ENCODE results near the gene CLNK.

The CLNK gene

DNA sequence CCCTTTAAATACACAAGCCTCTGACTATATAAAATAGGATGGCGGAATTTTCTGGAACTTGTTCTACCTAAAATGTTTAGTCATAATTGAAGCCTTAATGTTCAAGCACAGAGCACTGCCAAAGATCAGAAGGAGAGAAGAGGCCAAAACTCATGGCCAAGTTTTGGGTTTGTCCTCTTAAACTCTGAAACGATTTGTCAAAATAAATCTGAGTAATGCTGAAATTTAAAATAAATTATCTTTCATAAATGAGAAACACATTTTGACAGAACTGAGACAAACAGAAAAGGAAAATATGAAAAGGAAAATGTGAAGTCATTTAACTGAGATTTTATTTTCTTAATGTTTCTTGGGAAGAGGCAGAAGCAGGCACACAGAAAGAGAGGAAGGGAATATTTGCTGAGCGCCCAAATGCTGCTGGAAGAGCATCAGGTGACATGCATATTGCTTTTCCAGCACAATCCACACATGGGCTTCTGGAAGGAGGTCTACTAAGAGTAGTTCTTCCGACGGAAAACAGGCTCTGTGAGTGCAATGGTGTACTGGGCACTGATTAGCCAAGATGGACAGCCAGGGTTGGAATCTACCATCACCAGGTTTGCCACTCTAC, 179.9 kb downstream of the CLNK start:
- no peaks in the 10 kb centered on the region for H3K36me3 ChIP-seq (ENCODE audit: control insufficient read depth, insufficient read depth, low read length)
- 83% methylated on average over 4 to 5 of the region's 5 CpGs for WGBS, 2 experiments
- H3K4me1 ChIP-seq (ENCODE audit: control insufficient read depth, insufficient read depth, low read length), result peaks cover 9% of the 10 kb centered on the region
- H3K27ac ChIP-seq (ENCODE audit: insufficient read depth, low read depth, low read length, poor library complexity, severe bottlenecking), result no peak overlapping the region
- H3K27me3 ChIP-seq (ENCODE audit: control insufficient read depth, insufficient read depth, low read length, poor library complexity, severe bottlenecking), result no peaks in the 10 kb centered on the region
- no peak overlapping the region for H3K4me3 ChIP-seq (ENCODE audit: insufficient read depth, low read depth, low read length)
- no peaks in the 10 kb centered on the region for H3K9me3 ChIP-seq (ENCODE audit: control insufficient read depth, low read length)

DNA sequence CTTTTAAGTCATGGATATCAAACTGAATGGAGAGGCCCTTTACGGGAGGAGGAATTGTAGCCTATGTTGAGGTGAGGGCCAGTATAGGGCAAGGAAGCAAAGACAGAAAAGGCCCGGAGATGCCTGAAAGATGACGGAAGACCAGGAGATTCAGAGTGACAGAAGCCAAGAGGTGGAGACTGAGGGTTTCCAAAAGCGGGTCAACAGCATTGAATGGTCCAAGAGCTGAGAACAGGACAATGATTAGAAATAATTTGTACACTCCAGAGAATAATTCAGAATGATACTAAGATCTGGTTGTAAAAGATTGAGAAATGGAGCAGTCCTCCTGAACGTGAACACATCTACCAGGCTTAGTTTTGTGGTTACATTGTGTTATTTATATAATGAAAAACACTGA, 181.9 kb downstream of the CLNK start:
- Histone ChIP-seq H3K36me3 (ENCODE audit: control insufficient read depth, insufficient read depth, low read length) (no peaks in the 10 kb centered on the region), H3K4me3 (ENCODE audit: insufficient read depth, low read depth, low read length) (no peak overlapping the region), H3K27me3 (ENCODE audit: control insufficient read depth, insufficient read depth, low read length, poor library complexity, severe bottlenecking) (no peaks in the 10 kb centered on the region), H3K27ac (ENCODE audit: insufficient read depth, low read depth, low read length, poor library complexity, severe bottlenecking) (no peak overlapping the region), H3K9me3 (ENCODE audit: control insufficient read depth, low read length) (no peaks in the 10 kb centered on the region), H3K4me1 (ENCODE audit: control insufficient read depth, insufficient read depth, low read length) (peaks cover 9% of the 10 kb centered on the region)
- WGBS, 2 experiments, result 96 to 97% methylated on average over 5 of the region's 5 CpGs

DNA sequence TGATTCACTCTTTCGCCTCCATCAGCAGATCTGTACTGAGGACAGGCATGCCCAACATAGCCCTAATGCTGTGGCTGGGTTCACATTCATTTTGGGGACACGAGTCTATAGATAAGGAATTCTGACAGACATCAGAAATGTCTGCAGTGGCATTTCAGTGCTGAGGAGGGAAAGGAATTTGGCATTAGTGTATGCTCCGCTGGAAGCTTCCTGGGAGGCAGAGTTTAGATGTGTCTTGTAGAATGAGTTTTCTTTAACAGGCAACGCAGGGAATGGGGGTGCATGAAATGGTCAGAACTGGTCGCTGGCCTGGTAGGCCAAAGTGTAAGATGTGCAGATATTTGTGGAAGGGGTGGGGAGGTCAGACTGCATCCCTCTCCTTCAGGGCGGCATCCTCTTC, 183.8 kb downstream of the CLNK start:
- WGBS, 2 experiments, result 80 to 81% methylated on average over 6 of the region's 6 CpGs
- Histone ChIP-seq H3K27me3 (ENCODE audit: control insufficient read depth, insufficient read depth, low read length, poor library complexity, severe bottlenecking) (no peaks in the 10 kb centered on the region), H3K36me3 (ENCODE audit: control insufficient read depth, insufficient read depth, low read length) (no peaks in the 10 kb centered on the region), H3K9me3 (ENCODE audit: control insufficient read depth, low read length) (no peaks in the 10 kb centered on the region), H3K4me1 (ENCODE audit: control insufficient read depth, insufficient read depth, low read length) (peaks cover 21% of the 10 kb centered on the region), H3K27ac (ENCODE audit: insufficient read depth, low read depth, low read length, poor library complexity, severe bottlenecking) (no peak overlapping the region), H3K4me3 (ENCODE audit: insufficient read depth, low read depth, low read length) (no peak overlapping the region)

DNA sequence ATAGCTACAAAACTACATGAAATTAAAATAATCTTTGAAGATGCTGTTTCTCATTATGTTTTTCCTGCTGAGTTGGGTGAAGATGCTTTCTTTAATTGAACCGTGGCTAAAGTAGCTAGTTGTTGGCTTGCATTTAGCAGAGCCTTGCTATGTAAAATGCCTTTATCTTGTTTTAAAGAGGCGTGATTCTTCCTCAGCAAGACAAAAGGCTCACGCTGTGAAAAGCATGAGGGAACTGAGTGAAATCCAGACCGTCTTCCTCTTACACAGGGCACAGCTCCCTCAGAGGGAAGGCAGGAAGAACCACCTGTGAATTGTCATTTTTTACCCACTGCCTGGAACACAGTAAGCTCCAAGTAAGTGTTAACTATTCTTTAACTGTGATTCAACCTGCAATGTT, 188.4 kb downstream of the CLNK start:
- Histone ChIP-seq H3K27ac (ENCODE audit: insufficient read depth, low read depth, low read length, poor library complexity, severe bottlenecking) (no peak overlapping the region), H3K36me3 (ENCODE audit: control insufficient read depth, insufficient read depth, low read length) (no peaks in the 10 kb centered on the region), H3K9me3 (ENCODE audit: control insufficient read depth, low read length) (no peaks in the 10 kb centered on the region), H3K4me1 (ENCODE audit: control insufficient read depth, insufficient read depth, low read length) (peaks cover 19% of the 10 kb centered on the region), H3K27me3 (ENCODE audit: control insufficient read depth, insufficient read depth, low read length, poor library complexity, severe bottlenecking) (no peaks in the 10 kb centered on the region), H3K4me3 (ENCODE audit: insufficient read depth, low read depth, low read length) (no peak overlapping the region)
- WGBS, 2 experiments, result 0 to 2% methylated on average over 4 of the region's 4 CpGs

- H3K36me3 ChIP-seq (ENCODE audit: control insufficient read depth, insufficient read depth, low read length), result no peaks in the 10 kb centered on the region
- WGBS, 2 experiments, result 57 to 60% methylated on average over 8 of the region's 8 CpGs
- H3K27me3 ChIP-seq (ENCODE audit: control insufficient read depth, insufficient read depth, low read length, poor library complexity, severe bottlenecking), result no peaks in the 10 kb centered on the region
- H3K4me1 ChIP-seq (ENCODE audit: control insufficient read depth, insufficient read depth, low read length), result peaks cover 13% of the 10 kb centered on the region
- H3K9me3 ChIP-seq (ENCODE audit: control insufficient read depth, low read length), result no peaks in the 10 kb centered on the region
- no peak overlapping the region for H3K4me3 ChIP-seq (ENCODE audit: insufficient read depth, low read depth, low read length)
- no peak overlapping the region for H3K27ac ChIP-seq (ENCODE audit: insufficient read depth, low read depth, low read length, poor library complexity, severe bottlenecking)
These were observed 188.9 kb downstream of the CLNK start for GRCh38 chr4:10495651-10496050.

DNA sequence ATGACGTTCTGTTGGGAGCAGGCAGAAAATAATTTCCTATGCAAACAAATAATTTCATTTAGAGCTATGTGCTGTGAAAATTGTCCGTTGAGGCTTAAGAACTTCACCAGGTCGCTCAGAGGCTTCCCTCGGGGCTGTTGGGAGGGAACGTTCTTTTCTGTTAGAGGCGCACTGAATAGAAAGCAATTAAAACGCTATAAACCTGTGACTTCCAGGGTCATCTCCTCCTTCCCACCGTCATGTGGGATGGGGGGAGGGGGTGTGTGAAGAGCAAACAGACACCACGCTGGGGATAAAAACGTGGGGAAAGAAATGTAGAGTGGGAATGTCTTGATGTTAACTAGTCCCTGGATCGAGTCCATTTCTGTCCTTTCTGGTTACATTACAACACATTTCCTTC, 192.1 kb downstream of the CLNK start:
- H3K36me3 ChIP-seq (ENCODE audit: control insufficient read depth, insufficient read depth, low read length), result no peaks in the 10 kb centered on the region
- H3K4me1 ChIP-seq (ENCODE audit: control insufficient read depth, insufficient read depth, low read length), result peaks cover 10% of the 10 kb centered on the region
- WGBS, 2 experiments, result 70 to 74% methylated on average over 11 of the region's 11 CpGs
- H3K4me3 ChIP-seq (ENCODE audit: insufficient read depth, low read depth, low read length), result no peak overlapping the region
- H3K27ac ChIP-seq (ENCODE audit: insufficient read depth, low read depth, low read length, poor library complexity, severe bottlenecking), result no peak overlapping the region
- H3K9me3 ChIP-seq (ENCODE audit: control insufficient read depth, low read length), result no peaks in the 10 kb centered on the region
- H3K27me3 ChIP-seq (ENCODE audit: control insufficient read depth, insufficient read depth, low read length, poor library complexity, severe bottlenecking), result no peaks in the 10 kb centered on the region

DNA sequence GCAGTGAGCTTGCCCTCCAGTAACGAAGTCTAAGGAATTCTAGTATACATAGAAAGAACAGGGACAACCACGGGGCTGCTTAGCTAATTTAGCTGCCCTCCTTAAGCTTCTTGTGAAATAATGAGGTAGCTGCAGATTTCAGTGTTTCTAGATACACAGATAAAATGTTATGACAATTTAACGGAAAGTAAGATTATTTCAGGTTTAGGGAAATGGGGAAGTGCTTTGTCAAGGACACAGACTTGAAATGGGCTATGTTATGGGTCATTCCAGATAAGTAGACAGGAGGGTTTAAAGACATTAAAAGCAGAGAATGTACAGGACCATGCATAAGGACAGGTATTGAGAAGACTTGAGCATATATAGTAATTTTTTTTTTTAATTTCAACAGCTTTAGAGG, 193.2 kb downstream of the CLNK start:
- Histone ChIP-seq H3K36me3 (ENCODE audit: control insufficient read depth, insufficient read depth, low read length) (no peaks in the 10 kb centered on the region), H3K27ac (ENCODE audit: insufficient read depth, low read depth, low read length, poor library complexity, severe bottlenecking) (no peak overlapping the region), H3K4me1 (ENCODE audit: control insufficient read depth, insufficient read depth, low read length) (no peaks in the 10 kb centered on the region), H3K4me3 (ENCODE audit: insufficient read depth, low read depth, low read length) (no peak overlapping the region), H3K27me3 (ENCODE audit: control insufficient read depth, insufficient read depth, low read length, poor library complexity, severe bottlenecking) (no peaks in the 10 kb centered on the region), H3K9me3 (ENCODE audit: control insufficient read depth, low read length) (no peaks in the 10 kb centered on the region)
- WGBS, 2 experiments, result 93 to 97% methylated on average over 3 of the region's 3 CpGs

GRCh38 chr4:10490996-10491395, 193.6 kb downstream of the CLNK start:
- Histone ChIP-seq H3K4me3 (ENCODE audit: insufficient read depth, low read depth, low read length) (no peak overlapping the region), H3K27me3 (ENCODE audit: control insufficient read depth, insufficient read depth, low read length, poor library complexity, severe bottlenecking) (no peaks in the 10 kb centered on the region), H3K4me1 (ENCODE audit: control insufficient read depth, insufficient read depth, low read length) (no peaks in the 10 kb centered on the region), H3K9me3 (ENCODE audit: control insufficient read depth, low read length) (no peaks in the 10 kb centered on the region), H3K27ac (ENCODE audit: insufficient read depth, low read depth, low read length, poor library complexity, severe bottlenecking) (no peak overlapping the region), H3K36me3 (ENCODE audit: control insufficient read depth, insufficient read depth, low read length) (no peaks in the 10 kb centered on the region)
- 94 to 96% methylated on average over 5 of the region's 5 CpGs for WGBS, 2 experiments

DNA sequence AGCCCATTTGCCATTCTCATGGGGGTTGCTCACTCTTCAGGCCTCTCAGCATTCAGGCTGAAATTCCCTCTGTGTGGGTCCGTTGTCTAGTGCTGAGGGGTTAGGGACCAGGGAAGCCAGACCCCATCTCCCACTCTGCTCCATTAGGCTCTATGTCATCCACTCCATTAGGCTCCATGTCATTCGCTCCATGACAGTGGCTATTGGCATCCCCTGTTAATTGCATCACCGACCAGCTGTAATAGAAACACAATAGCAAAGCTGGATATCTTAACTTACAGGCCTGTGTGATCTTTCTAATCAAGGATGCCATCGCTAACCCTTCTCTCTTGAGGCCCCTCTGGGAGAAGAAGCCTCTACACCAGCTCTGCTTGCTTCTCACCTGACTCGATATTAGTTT, 201.7 kb downstream of the CLNK start:
- no peaks in the 10 kb centered on the region for H3K4me1 ChIP-seq (ENCODE audit: control insufficient read depth, insufficient read depth, low read length)
- H3K4me3 ChIP-seq (ENCODE audit: insufficient read depth, low read depth, low read length), result no peak overlapping the region
- H3K27ac ChIP-seq (ENCODE audit: insufficient read depth, low read depth, low read length, poor library complexity, severe bottlenecking), result no peak overlapping the region
- 74 to 75% methylated on average over 5 of the region's 5 CpGs for WGBS, 2 experiments
- H3K27me3 ChIP-seq (ENCODE audit: control insufficient read depth, insufficient read depth, low read length, poor library complexity, severe bottlenecking), result no peaks in the 10 kb centered on the region
- H3K36me3 ChIP-seq (ENCODE audit: control insufficient read depth, insufficient read depth, low read length), result no peaks in the 10 kb centered on the region
- H3K9me3 ChIP-seq (ENCODE audit: control insufficient read depth, low read length), result no peaks in the 10 kb centered on the region

- 88 to 89% methylated on average over 5 of the region's 5 CpGs for WGBS, 2 experiments
- H3K4me3 ChIP-seq (ENCODE audit: insufficient read depth, low read depth, low read length), result no peak overlapping the region
- H3K27me3 ChIP-seq (ENCODE audit: control insufficient read depth, insufficient read depth, low read length, poor library complexity, severe bottlenecking), result no peaks in the 10 kb centered on the region
- no peak overlapping the region for H3K27ac ChIP-seq (ENCODE audit: insufficient read depth, low read depth, low read length, poor library complexity, severe bottlenecking)
- H3K4me1 ChIP-seq (ENCODE audit: control insufficient read depth, insufficient read depth, low read length), result no peaks in the 10 kb centered on the region
- H3K9me3 ChIP-seq (ENCODE audit: control insufficient read depth, low read length), result no peaks in the 10 kb centered on the region
- no peaks in the 10 kb centered on the region for H3K36me3 ChIP-seq (ENCODE audit: control insufficient read depth, insufficient read depth, low read length)
These were observed 204.0 kb downstream of the CLNK start for GRCh38 chr4:10480616-10481015.

DNA sequence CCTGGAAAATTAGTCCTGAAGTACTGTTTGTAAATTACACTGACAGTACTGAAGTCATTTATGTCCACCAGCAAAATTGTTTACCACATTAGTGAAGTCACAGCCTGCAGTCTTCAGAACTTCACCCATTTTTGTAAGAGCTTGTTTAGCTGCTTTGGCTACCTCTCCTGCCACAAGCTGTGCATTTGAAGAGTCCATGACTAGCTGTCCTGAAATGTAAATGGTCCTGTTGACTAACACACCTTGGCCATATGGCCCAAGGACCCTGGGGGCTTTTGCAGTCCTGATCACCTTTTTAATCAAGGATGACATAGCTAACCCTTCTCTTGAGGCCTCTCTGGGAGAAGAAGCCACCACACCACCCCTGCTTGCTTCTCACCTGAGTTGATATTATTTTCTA, 205.9 kb downstream of the CLNK start:
- H3K4me3 ChIP-seq (ENCODE audit: insufficient read depth, low read depth, low read length), result no peak overlapping the region
- H3K36me3 ChIP-seq (ENCODE audit: control insufficient read depth, insufficient read depth, low read length), result no peaks in the 10 kb centered on the region
- H3K27me3 ChIP-seq (ENCODE audit: control insufficient read depth, insufficient read depth, low read length, poor library complexity, severe bottlenecking), result no peaks in the 10 kb centered on the region
- H3K4me1 ChIP-seq (ENCODE audit: control insufficient read depth, insufficient read depth, low read length), result no peaks in the 10 kb centered on the region
- H3K27ac ChIP-seq (ENCODE audit: insufficient read depth, low read depth, low read length, poor library complexity, severe bottlenecking), result no peak overlapping the region
- no peaks in the 10 kb centered on the region for H3K9me3 ChIP-seq (ENCODE audit: control insufficient read depth, low read length)
